DMS 273 (cell line): ENCODE results near the gene SH2D3C.

Experiments
- DNase-seq: peaks from one replicate; lab custom pipeline; 2025; ENCODE audit not compliant: unreplicated experiment; lab: John Stamatoyannopoulos, UW

The SH2D3C gene, protein sequence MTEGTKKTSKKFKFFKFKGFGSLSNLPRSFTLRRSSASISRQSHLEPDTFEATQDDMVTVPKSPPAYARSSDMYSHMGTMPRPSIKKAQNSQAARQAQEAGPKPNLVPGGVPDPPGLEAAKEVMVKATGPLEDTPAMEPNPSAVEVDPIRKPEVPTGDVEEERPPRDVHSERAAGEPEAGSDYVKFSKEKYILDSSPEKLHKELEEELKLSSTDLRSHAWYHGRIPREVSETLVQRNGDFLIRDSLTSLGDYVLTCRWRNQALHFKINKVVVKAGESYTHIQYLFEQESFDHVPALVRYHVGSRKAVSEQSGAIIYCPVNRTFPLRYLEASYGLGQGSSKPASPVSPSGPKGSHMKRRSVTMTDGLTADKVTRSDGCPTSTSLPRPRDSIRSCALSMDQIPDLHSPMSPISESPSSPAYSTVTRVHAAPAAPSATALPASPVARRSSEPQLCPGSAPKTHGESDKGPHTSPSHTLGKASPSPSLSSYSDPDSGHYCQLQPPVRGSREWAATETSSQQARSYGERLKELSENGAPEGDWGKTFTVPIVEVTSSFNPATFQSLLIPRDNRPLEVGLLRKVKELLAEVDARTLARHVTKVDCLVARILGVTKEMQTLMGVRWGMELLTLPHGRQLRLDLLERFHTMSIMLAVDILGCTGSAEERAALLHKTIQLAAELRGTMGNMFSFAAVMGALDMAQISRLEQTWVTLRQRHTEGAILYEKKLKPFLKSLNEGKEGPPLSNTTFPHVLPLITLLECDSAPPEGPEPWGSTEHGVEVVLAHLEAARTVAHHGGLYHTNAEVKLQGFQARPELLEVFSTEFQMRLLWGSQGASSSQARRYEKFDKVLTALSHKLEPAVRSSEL

DNA sequence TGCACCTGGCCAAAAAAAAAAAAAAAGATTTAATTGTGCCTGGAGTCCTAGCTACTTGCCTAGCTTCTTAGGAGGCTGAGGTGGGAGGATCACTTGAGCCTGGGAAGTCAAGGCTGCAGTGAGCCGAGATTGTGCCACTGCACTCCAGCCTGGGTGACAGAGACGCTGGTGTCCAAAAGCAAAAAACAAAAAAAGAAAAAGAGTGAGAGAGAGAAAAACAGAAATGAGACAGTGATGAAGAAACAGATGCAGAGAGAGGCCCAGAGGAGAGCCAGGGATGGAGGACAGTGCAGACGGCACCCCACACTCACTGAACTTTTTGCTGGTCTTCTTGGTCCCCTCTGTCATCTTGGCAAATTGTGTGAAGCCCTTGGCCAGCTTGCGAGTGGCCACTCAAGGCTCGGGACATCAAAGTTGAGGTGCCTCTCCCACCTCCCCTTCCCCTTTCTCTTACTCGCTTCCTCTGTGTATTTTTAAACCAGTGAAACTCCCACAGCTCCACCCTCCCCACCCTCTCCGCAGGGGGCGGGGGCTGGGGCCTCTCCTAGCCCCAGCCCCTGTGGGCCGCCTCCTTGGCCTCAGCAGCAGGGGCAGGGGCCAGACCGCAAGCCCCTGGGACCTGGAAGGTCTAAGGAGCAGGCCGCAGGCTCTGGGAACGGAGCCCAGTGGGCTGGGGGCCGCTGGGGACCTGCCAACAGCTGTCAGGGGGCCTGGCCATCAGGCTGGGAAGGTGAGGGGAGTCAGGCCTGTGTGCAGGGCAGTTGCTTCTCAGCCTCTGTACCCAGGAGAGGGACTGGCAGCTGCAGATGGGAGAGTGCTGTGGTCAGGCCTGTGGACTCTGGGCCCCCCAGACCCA lies at the start of gene SH2D3C:
Gene SH2D3C (minus strand): TSS at position 387 of the 856 bp plus-strand sequence. CDS start 39 bp downstream, at position 348.
- no peak for DNase-seq

DNA sequence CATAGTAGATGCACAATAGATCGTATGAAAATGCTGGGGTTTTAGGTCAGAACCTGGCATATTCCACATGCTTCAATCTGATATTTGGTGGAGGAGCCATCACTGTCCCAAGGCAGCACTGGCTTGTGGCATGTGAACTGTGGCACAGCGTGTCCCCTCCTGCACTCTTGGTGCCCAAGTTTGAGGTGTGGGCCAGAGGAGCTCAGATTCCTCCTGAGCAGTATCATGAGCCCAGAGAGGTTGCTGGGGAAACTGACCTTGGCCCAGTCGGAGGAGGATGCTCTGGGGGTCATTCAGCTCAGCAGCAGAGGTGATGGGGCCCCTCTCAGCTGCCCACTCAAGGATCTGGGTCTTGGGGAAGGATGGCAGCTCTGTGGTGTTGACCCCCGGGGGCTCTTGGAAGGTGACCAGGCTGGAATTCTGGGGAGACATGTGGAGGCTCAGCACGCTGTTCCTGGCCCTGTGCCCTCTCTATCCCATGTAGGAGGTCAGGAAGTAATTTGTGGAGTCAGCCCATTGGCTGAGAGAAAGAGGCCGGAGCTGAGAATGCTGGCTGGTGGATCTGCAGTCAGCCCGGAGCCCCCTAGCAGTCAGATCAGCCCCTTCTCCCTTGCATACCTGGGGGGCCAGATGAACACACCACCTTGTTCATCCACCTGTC lies 47.9 kb upstream of the SH2D3C start:
- no peak for DNase-seq

DNA sequence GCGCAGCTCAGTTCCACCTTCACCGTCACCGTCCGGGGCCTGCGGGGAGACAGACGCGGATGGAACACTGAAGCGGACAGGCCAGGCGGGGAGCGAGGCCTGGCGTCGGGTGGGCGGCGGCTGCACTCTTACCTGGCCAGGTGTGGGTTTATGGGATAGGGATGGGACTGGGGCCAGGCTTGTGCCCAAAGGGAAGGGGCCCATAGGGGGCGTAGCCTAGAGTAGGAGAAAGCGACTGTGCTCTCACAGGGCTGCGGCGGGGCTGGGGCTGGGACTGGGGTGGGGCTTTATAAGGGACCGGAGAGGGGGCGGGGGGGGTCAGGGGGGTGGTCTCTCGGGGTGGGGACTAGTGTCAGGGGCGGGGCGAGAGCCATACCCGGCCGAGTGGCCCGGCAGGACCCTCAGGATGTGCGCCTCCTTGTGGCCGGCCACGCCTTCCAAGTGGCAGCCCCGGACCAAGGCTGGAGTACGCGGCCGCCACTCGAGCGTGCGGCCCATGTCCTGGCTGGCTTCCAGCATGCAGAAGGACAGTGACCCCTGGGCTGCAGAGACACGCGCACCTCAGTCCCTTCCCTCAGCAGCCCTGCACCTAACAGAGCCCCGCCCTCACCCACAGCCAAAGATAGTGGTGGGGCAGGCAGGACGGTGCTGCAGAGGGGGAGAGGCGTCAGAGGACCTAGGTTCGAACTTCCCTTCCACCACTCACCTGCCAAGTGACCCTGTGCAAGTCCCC lies 47.0 kb upstream of the SH2D3C start:
- DNase-seq = peak; percentile 54

GRCh38 chr9:127822108-127822507 lies 43.6 kb upstream of the SH2D3C start:
- no peak for DNase-seq

DNA sequence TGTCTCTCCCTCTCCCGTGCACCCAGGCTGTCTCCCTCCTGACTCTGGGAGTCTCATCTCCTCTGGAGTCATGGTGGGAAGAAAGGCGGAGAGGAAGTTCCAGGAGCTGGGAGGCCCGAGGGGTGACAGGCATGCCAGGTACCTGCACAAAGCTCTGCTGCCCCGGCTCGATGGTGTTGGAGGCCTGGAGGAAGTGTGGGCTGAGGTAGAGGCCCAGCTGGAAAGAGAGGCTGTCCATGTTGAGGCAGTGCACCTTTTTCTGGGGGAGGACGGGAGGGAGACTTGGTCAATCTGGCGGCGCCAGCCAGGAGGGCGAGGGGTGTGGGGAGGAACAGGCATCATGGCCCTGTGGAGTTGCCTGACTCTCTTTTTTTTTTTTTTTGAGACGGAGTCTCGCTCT lies 40.1 kb upstream of the SH2D3C start:
- DNase-seq = no peak

GRCh38 chr9:127817881-127818434 lies 39.5 kb upstream of the SH2D3C start:
- DNase-seq = peak; percentile 86

DNA sequence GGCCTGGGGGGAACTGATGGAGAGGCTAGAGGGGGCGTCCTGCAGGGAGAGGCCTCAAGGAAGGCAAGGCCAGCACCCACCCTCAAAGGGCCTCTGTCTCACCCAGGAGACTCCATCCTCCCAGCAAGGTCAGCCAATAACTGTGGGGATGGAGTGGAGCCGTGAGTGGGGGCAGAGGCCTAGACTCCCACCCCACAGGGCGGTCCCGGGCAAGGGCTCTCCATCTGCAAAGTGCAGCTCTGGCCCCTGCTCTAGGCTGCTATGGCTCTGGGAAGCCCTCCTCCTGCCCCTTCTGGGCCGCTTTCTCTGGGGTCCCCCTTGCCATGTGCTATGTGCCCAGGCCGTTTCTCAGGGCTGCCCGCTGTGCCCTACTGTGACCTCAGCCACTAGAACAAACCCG lies 38.3 kb upstream of the SH2D3C start:
- no peak for DNase-seq

- DNase-seq = peak; percentile 34
These were observed 37.9 kb upstream of the SH2D3C start for GRCh38 chr9:127816362-127816725.

- DNase-seq = no peak
These were observed 37.3 kb upstream of the SH2D3C start for GRCh38 chr9:127815512-127816361.

DNA sequence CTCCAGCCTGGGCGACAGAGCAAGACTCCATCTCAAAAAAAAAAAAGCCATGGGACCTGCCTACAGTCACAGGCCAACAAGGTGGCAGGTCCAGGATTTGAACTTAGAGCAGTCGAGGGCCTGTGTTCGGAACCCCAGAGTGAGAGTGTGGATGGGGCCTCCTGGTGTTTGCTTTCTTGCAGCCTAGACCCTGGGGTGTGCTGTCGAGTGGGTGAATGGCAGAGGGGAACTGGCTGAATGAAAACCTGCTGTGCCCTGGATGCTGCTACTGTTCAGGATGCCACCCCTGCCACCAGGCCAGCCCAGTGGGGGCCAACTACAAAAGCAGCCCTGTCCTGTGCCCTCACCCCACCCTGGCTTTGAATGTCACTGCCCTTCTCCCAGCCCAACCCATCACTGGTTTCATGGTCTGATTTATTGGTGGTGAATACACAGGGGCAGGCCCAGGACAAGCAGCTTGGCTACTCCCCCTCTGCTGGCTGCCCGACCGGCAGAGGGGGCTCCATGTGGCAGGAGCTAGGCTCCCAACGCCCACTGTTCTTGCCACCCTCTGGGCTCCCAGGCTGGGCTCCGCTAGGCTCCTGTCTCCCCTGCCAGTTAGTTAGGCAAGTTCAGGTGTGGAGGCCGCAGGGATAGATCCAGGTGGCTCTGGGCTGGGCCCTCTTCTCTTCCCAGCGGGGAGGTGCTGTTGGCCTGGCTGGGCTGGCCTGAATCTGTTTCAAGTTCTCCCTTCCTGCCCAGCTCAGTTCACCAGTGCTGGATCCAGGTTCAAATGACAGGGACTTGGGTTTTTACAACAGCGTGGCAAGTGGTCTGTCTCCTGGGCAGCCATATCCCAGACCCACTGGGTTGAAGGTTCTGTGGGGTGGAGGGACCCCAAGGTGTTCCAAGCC lies 36.4 kb upstream of the SH2D3C start:
- no peak for DNase-seq

- DNase-seq = no peak
These were observed 35.3 kb upstream of the SH2D3C start for GRCh38 chr9:127813686-127814226.

DNA sequence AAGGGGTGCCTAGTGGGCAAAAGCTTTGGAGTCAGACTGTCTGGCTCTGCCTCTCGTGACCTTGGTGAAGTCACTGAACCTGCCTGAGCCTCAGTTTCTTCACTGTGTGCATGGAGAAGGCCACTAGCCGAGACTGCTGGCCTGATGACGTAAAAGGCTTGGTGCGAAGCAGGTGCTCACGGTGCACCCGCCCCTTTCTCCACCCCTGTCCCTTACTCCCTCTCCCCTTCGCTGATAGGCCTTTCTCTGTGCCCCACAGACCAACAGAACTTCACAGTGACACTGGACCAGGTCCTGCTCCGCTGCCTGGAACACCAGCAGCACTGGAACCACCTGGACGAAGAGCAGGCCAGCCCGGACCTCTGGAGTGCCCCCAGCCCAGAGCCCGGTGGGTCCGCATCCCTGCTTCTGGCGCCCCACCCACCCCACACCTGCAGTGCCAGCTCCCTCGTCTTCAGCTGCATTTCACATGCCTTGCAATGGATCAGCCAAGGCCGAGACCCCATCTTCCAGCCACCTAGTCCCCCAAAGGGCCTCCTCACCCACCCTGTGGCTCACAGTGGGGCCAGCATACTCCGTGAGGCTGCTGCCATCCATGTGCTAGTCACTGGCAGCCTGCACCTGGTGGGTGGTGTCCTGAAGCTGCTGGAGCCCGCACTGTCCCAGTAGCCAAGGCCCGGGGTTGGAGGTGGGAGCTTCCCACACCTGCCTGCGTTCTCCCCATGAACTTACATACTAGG lies 34.6 kb upstream of the SH2D3C start:
- no peak for DNase-seq

DNA sequence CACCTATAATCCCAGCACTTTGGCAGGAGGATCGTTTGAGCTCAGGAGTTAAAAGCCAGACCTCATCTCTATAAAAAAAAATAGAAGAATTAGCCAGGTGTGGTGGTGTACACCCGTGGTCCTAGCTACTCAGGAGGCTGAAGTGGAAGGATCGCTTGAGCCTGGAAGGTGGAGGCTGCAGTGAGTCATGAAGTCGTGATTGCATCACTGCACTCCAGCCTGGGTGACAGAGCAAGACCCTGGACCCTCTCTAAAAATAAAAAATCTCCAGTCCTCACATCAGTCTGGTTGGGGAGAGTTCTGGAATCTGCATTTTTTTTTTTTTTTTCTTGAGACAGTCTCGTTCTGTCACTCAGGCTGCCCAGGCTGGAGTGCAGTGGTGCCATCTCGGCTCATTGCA lies 33.5 kb upstream of the SH2D3C start:
- no peak for DNase-seq

- DNase-seq = no peak
These were observed 32.1 kb upstream of the SH2D3C start for GRCh38 chr9:127810378-127811187.

- no peak for DNase-seq
These were observed 31.3 kb upstream of the SH2D3C start for GRCh38 chr9:127809540-127810377.
